Trophoblast cell (in vitro differentiated cells and primary cell): ENCODE measurements around the gene KCNK18.

ENCODE experiments used
- DNase-seq, 2 donors: peaks; one replicate each; pipeline ENCODE4 v3.0.0-alpha.2; 2016
- H2AFZ ChIP-seq: 2 replicates; pipeline ENCODE4 v1.6.1; 2013; ENCODE audit warnings: low read length, moderate library complexity, mild to moderate bottlenecking; ENCODE audit not compliant: insufficient read depth, poor library complexity
- H2AK5ac ChIP-seq: 2 replicates; pipeline ENCODE4 v1.6.1; 2013; ENCODE audit warnings: mild to moderate bottlenecking, low read length
- H2BK120ac ChIP-seq: 2 replicates; pipeline ENCODE4 v1.6.1; 2013; ENCODE audit warnings: low read length, mild to moderate bottlenecking, moderate library complexity; ENCODE audit not compliant: insufficient read depth, poor library complexity
- H2BK12ac ChIP-seq: 2 replicates; pipeline ENCODE4 v1.6.1; 2013; ENCODE audit warnings: mild to moderate bottlenecking, low read length, moderate library complexity
- H2BK5ac ChIP-seq: 2 replicates; pipeline ENCODE4 v1.6.1; 2013; ENCODE audit warnings: low read length, low read depth, moderate library complexity, mild to moderate bottlenecking; ENCODE audit not compliant: poor library complexity
- H3K14ac ChIP-seq: 2 replicates; pipeline ENCODE4 v1.6.1; 2013; ENCODE audit warnings: mild to moderate bottlenecking, low read length
- H3K18ac ChIP-seq: 2 replicates; pipeline ENCODE4 v1.6.1; 2013; ENCODE audit warnings: mild to moderate bottlenecking, low read length
- H3K23ac ChIP-seq: 2 replicates; pipeline ENCODE4 v1.6.1; 2013; ENCODE audit warnings: low read length
- H3K27ac ChIP-seq: 2 replicates; pipeline ENCODE4 v1.5.1; 2013; ENCODE audit warnings: low read depth, mild to moderate bottlenecking, inconsistent platforms, low read length, moderate library complexity
- H3K27me3 ChIP-seq: 2 replicates; pipeline ENCODE4 v1.6.1; 2013; ENCODE audit warnings: inconsistent platforms, mild to moderate bottlenecking, low read length, moderate library complexity; ENCODE audit not compliant: insufficient read depth
- H3K36me3 ChIP-seq, 2 experiments: 1 replicate in 1 of 2; 2 replicates in 1 of 2; pipeline ENCODE4 v1.6.1; 2013; ENCODE audit warnings: low read length in 2 of 2, mild to moderate bottlenecking in 2 of 2, moderate library complexity in 1 of 2; ENCODE audit not compliant: insufficient read depth in 2 of 2, control insufficient read depth in 1 of 2
- H3K4ac ChIP-seq: 2 replicates; pipeline ENCODE4 v1.6.1; 2013; ENCODE audit warnings: low read depth, mild to moderate bottlenecking, low read length, moderate library complexity
- H3K4me1 ChIP-seq, 2 experiments: 1 replicate in 1 of 2; 2 replicates in 1 of 2; pipeline ENCODE4 v1.6.1; 2013; ENCODE audit warnings: low read length in 2 of 2, mild to moderate bottlenecking in 2 of 2, moderate library complexity in 1 of 2; ENCODE audit not compliant: insufficient read depth in 2 of 2, control insufficient read depth in 1 of 2
- H3K4me2 ChIP-seq: 2 replicates; pipeline ENCODE4 v1.6.1; 2013; ENCODE audit warnings: inconsistent platforms, mild to moderate bottlenecking, low read length, moderate library complexity
- H3K4me3 ChIP-seq: 2 replicates; pipeline ENCODE4 v1.5.1; 2013; ENCODE audit warnings: mild to moderate bottlenecking, low read depth, low read length, inconsistent platforms
- H3K79me1 ChIP-seq: one replicate; pipeline ENCODE4 v1.6.1; 2013; ENCODE audit warnings: low read length
- H3K79me2 ChIP-seq: 2 replicates; pipeline ENCODE4 v1.6.1; 2013; ENCODE audit warnings: low read length, mild to moderate bottlenecking; ENCODE audit not compliant: control insufficient read depth, insufficient read depth, poor library complexity
- H3K9ac ChIP-seq: 2 replicates; pipeline ENCODE4 v1.6.1; 2013; ENCODE audit warnings: mild to moderate bottlenecking, low read length
- H3K9me3 ChIP-seq: 2 replicates; pipeline ENCODE4 v1.6.1; 2013; ENCODE audit warnings: low read depth, mild to moderate bottlenecking, control low read depth, inconsistent platforms, low read length; ENCODE audit not compliant: insufficient read depth
- H4K12ac ChIP-seq: 2 replicates; pipeline ENCODE4 v1.6.1; 2013; ENCODE audit warnings: low read depth, mild to moderate bottlenecking, low read length, moderate library complexity
- H4K8ac ChIP-seq: 2 replicates; pipeline ENCODE4 v1.6.1; 2013; ENCODE audit warnings: low read depth, mild to moderate bottlenecking, low read length, moderate library complexity
- H4K91ac ChIP-seq: one replicate; pipeline ENCODE4 v1.6.1; 2013; ENCODE audit warnings: low read depth, mild to moderate bottlenecking, low read length, moderate library complexity
- WGBS: extraction: QIAGEN DNeasy Blood & Tissue Kit; methylation state at CpG from one replicate; pipeline ENCODE4 v1.1.7; 2013; ENCODE audit warnings: missing lambda C conversion rate; ENCODE audit not compliant: insufficient read length, insufficient coverage; ENCODE audit errors: extremely low coverage; 5-methylcytosine and 5-hydroxymethylcytosine counted together

KCNK18 gene

DNA sequence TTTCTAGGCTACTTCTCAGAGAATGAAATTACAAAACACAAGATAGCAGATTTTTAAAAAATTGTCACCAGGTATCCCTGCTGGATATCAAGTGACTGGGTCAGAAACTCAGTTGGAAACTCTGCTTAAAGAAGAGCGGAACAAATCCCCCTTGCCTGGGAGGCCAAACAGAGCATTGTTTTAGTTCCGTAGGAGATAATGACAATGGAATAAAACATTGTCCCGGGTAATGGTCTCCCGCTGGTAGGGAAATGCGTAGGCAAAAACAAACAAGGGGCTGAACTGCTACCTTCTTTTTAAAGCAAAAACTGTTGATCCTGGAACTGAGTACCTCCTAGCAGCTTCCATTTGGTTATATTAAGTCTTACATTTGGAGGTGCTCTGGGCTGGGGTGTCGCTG is 37.9 kb upstream of the KCNK18 start:
- Histone ChIP-seq H3K27ac (no peak overlapping the region), H3K9ac (no peak overlapping the region), H3K4me2 (no peak overlapping the region), H4K12ac (no peak overlapping the region), H3K9me3 (peaks cover 2% of the 10 kb centered on the region), H3K23ac (no peak overlapping the region), H3K18ac (no peak overlapping the region), H2BK12ac (no peak overlapping the region), H2AK5ac (no peak overlapping the region), H3K36me3 (no peaks in the 10 kb centered on the region), H3K4me1 (peaks cover 0 to 5% of the 10 kb centered on the region in 2 experiments), H4K8ac (no peak overlapping the region), H3K4ac (no peak overlapping the region), H3K4me3 (no peak overlapping the region), H2BK5ac (no peak overlapping the region), H3K79me1 (no peaks in the 10 kb centered on the region), H2BK120ac (no peak overlapping the region), H3K27me3 (peaks cover 59% of the 10 kb centered on the region), H4K91ac (no peak overlapping the region), H3K14ac (no peak overlapping the region), H3K79me2 (no peaks in the 10 kb centered on the region), H2AFZ (no peak overlapping the region)
- no CpG with 5 or more reads among the region's 6 CpGs for WGBS
- no peak for DNase-seq

GRCh38 chr10:117160567-117160966 is 36.7 kb upstream of the KCNK18 start:
- no peak overlapping the region for H3K14ac ChIP-seq
- no peak overlapping the region for H2AFZ ChIP-seq
- no peak overlapping the region for H3K4me3 ChIP-seq
- peaks cover 70% of the 10 kb centered on the region for H3K27me3 ChIP-seq
- H2BK5ac ChIP-seq, result no peak overlapping the region
- H2AK5ac ChIP-seq, result no peak overlapping the region
- H3K4me1 ChIP-seq, result peaks cover under 1 to 5% of the 10 kb centered on the region in 2 experiments
- no peak overlapping the region for H3K27ac ChIP-seq
- H4K8ac ChIP-seq, result no peak overlapping the region
- H3K79me1 ChIP-seq, result no peaks in the 10 kb centered on the region
- peaks cover 2% of the 10 kb centered on the region for H3K9me3 ChIP-seq
- no peak overlapping the region for H3K18ac ChIP-seq
- H3K4me2 ChIP-seq, result no peak overlapping the region
- no peak overlapping the region for H3K4ac ChIP-seq
- no peaks in the 10 kb centered on the region for H3K79me2 ChIP-seq
- WGBS, result no CpG with 5 or more reads among the region's 5 CpGs
- no peak overlapping the region for H3K9ac ChIP-seq
- no peak overlapping the region for H2BK120ac ChIP-seq
- no peak for DNase-seq
- H4K12ac ChIP-seq, result no peak overlapping the region
- no peak overlapping the region for H3K23ac ChIP-seq
- no peaks in the 10 kb centered on the region for H3K36me3 ChIP-seq
- H2BK12ac ChIP-seq, result no peak overlapping the region
- no peak overlapping the region for H4K91ac ChIP-seq

GRCh38 chr10:117161386-117162033 is 35.8 kb upstream of the KCNK18 start:
- Histone ChIP-seq H2BK5ac (no peak overlapping the region), H2AK5ac (no peak overlapping the region), H3K27ac (no peak overlapping the region), H4K8ac (no peak overlapping the region), H3K23ac (no peak overlapping the region), H2BK120ac (no peak overlapping the region), H3K36me3 (no peaks in the 10 kb centered on the region), H3K4me3 (no peak overlapping the region), H4K91ac (no peak overlapping the region), H3K4me1 (peaks cover 2 to 5% of the 10 kb centered on the region in 2 experiments), H3K4ac (no peak overlapping the region), H3K4me2 (no peak overlapping the region), H3K9ac (no peak overlapping the region), H2AFZ (no peak overlapping the region), H3K79me2 (no peaks in the 10 kb centered on the region), H2BK12ac (no peak overlapping the region), H3K27me3 (peaks cover 79% of the 10 kb centered on the region), H3K79me1 (no peaks in the 10 kb centered on the region), H4K12ac (no peak overlapping the region), H3K14ac (no peak overlapping the region), H3K18ac (no peak overlapping the region), H3K9me3 (peaks cover 5% of the 10 kb centered on the region)
- DNase-seq, result no peak
- WGBS, result no CpG with 5 or more reads among the region's 6 CpGs

- H3K27me3 ChIP-seq, result peaks cover 83% of the 10 kb centered on the region
- no peak overlapping the region for H2BK12ac ChIP-seq
- H2AFZ ChIP-seq, result no peak overlapping the region
- H3K14ac ChIP-seq, result no peak overlapping the region
- no peak overlapping the region for H4K12ac ChIP-seq
- H3K18ac ChIP-seq, result no peak overlapping the region
- no peak overlapping the region for H3K4ac ChIP-seq
- no peak for DNase-seq
- no peak overlapping the region for H2BK5ac ChIP-seq
- H3K27ac ChIP-seq, result no peak overlapping the region
- no peak overlapping the region for H2AK5ac ChIP-seq
- no peak overlapping the region for H3K4me3 ChIP-seq
- no peaks in the 10 kb centered on the region for H3K79me1 ChIP-seq
- no peak overlapping the region for H2BK120ac ChIP-seq
- H4K8ac ChIP-seq, result no peak overlapping the region
- H3K4me1 ChIP-seq, result peaks cover 2 to 5% of the 10 kb centered on the region in 2 experiments
- H3K79me2 ChIP-seq, result no peaks in the 10 kb centered on the region
- no peak overlapping the region for H4K91ac ChIP-seq
- H3K23ac ChIP-seq, result no peak overlapping the region
- H3K4me2 ChIP-seq, result no peak overlapping the region
- peaks cover 8% of the 10 kb centered on the region for H3K9me3 ChIP-seq
- H3K36me3 ChIP-seq, result no peaks in the 10 kb centered on the region
- no peak overlapping the region for H3K9ac ChIP-seq
- WGBS, result no CpG with 5 or more reads among the region's 39 CpGs
Observed at GRCh38 chr10:117162093-117163060, 34.9 kb upstream of the KCNK18 start.
